ENCODE results near the gene NOPCHAP1.

The NOPCHAP1 gene

DNA sequence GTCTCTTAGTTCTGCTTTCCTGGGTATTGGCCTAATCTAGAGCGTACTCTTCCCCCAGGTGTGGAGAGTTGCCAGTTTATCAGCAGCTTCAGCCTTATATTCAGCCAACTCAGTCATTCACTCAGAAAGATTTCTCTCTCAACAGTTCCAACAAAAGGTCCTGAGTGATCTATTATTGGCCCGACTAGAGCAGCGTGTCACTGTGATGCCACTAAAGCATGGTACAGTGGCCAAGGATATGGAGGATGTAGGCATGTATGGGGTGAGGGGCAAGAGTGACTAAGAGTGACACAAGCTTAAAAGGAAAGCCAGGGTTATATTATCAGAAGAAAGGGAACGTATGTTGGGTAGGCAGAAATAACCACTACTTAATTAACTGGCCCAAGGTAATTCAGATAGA lies 4.8 kb downstream of the NOPCHAP1 start:
- no peak for TF ChIP-seq EZH2 (IDR thresholded peaks at IDR 0.05; ENCODE audit: borderline replicate concordance, low read length)
- TF ChIP-seq, protein P1, sequence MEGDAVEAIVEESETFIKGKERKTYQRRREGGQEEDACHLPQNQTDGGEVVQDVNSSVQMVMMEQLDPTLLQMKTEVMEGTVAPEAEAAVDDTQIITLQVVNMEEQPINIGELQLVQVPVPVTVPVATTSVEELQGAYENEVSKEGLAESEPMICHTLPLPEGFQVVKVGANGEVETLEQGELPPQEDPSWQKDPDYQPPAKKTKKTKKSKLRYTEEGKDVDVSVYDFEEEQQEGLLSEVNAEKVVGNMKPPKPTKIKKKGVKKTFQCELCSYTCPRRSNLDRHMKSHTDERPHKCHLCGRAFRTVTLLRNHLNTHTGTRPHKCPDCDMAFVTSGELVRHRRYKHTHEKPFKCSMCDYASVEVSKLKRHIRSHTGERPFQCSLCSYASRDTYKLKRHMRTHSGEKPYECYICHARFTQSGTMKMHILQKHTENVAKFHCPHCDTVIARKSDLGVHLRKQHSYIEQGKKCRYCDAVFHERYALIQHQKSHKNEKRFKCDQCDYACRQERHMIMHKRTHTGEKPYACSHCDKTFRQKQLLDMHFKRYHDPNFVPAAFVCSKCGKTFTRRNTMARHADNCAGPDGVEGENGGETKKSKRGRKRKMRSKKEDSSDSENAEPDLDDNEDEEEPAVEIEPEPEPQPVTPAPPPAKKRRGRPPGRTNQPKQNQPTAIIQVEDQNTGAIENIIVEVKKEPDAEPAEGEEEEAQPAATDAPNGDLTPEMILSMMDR (IDR thresholded peaks at IDR 0.05; ENCODE audit: low read length), result no peak
- Histone ChIP-seq H3K79me2 (ENCODE audit: insufficient read depth, low read length) (peaks cover 14% of the 10 kb centered on the region), H3K27me3 (ENCODE audit: insufficient read depth, low read length) (no peaks in the 10 kb centered on the region), H4K20me1 (ENCODE audit: insufficient read depth, low read length) (no peaks in the 10 kb centered on the region), H3K9ac (ENCODE audit: low read length) (no peak overlapping the region), H3K36me3 (ENCODE audit: insufficient read depth, low read length) (peaks cover 62% of the 10 kb centered on the region), H3F3A (ENCODE audit: insufficient read depth, low read length) (no peaks in the 10 kb centered on the region), H3K27ac (ENCODE audit: low read depth, low read length, poor library complexity, severe bottlenecking) (no peak overlapping the region), H3K9me2 (ENCODE audit: low read depth, low read length) (no peaks in the 10 kb centered on the region), H3K4me1 (ENCODE audit: insufficient read depth, low read length, severe bottlenecking) (peaks cover 16% of the 10 kb centered on the region), H3K9me3 (ENCODE audit: low read length) (no peaks in the 10 kb centered on the region), H3K4me3 (ENCODE audit: low read depth, low read length, poor library complexity, severe bottlenecking) (no peak overlapping the region), H3K4me2 (ENCODE audit: low read length) (no peak overlapping the region), H2AFZ (ENCODE audit: low read length) (no peak overlapping the region)

DNA sequence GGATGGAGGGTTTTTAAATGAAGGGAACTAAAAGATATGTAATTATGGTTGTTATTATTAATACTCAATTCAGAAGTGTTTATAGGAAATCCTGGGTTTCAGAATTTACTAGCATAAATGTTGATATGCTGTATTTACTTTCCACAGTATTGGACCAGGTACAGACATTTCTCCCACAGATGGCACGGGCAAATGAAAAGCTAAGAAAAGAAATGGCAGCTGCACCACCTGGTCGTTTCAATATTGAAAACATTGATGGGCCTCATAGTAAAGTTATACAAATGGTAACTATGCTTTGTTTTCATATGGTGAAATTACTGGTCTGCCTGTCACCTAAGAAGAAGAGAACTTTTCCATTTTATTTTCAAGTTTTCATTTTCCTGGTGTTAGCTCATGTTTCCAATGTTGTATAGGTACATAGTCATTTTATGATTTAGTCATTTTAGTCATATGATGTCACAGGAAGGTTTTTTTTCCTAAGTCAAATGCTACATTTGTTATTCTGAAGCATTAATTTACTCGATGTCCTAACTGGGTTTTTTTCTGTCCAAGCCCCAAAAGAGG lies 5.5 kb downstream of the NOPCHAP1 start:
- no peak overlapping the region for H3K9ac ChIP-seq (ENCODE audit: low read length)
- no peaks in the 10 kb centered on the region for H3K27me3 ChIP-seq (ENCODE audit: insufficient read depth, low read length)
- no peaks in the 10 kb centered on the region for H3F3A ChIP-seq (ENCODE audit: insufficient read depth, low read length)
- no peak overlapping the region for H3K4me3 ChIP-seq (ENCODE audit: low read depth, low read length, poor library complexity, severe bottlenecking)
- H3K4me2 ChIP-seq (ENCODE audit: low read length), result no peak overlapping the region
- no peaks in the 10 kb centered on the region for H4K20me1 ChIP-seq (ENCODE audit: insufficient read depth, low read length)
- H3K4me1 ChIP-seq (ENCODE audit: insufficient read depth, low read length, severe bottlenecking), result peaks cover 16% of the 10 kb centered on the region
- no peak for TF ChIP-seq EZH2 (IDR thresholded peaks at IDR 0.05; ENCODE audit: borderline replicate concordance, low read length)
- TF ChIP-seq, protein P1 (IDR thresholded peaks at IDR 0.05; ENCODE audit: low read length), result no peak
- peaks cover 67% of the 10 kb centered on the region for H3K36me3 ChIP-seq (ENCODE audit: insufficient read depth, low read length)
- H2AFZ ChIP-seq (ENCODE audit: low read length), result no peak overlapping the region
- no peaks in the 10 kb centered on the region for H3K9me2 ChIP-seq (ENCODE audit: low read depth, low read length)
- peaks cover 13% of the 10 kb centered on the region for H3K79me2 ChIP-seq (ENCODE audit: insufficient read depth, low read length)
- no peak overlapping the region for H3K27ac ChIP-seq (ENCODE audit: low read depth, low read length, poor library complexity, severe bottlenecking)
- H3K9me3 ChIP-seq (ENCODE audit: low read length), result no peaks in the 10 kb centered on the region

DNA sequence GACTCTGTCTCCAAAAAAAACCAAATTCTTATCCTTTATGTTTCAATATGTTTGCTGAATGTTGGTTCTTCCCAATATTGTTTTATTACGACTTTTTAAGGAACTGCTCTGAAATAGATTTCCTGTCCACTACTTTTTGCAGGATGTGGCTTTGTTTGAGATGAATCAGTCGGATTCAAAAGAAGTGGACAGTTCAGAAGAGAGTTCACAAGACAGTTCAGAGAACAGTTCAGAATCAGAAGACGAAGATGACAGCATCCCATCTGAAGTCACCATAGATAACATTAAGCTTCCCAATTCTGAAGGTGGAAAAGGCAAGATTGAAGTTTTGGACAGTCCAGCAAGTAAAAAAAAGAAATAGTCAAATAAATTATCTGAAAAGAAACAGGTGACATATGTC lies 8.2 kb downstream of the NOPCHAP1 start:
- TF ChIP-seq EZH2 (IDR thresholded peaks at IDR 0.05; ENCODE audit: borderline replicate concordance, low read length), result no peak
- TF ChIP-seq, protein P1 (IDR thresholded peaks at IDR 0.05; ENCODE audit: low read length), result no peak
- Histone ChIP-seq H4K20me1 (ENCODE audit: insufficient read depth, low read length) (no peaks in the 10 kb centered on the region), H3K4me1 (ENCODE audit: insufficient read depth, low read length, severe bottlenecking) (peaks cover 9% of the 10 kb centered on the region), H2AFZ (ENCODE audit: low read length) (no peak overlapping the region), H3K9ac (ENCODE audit: low read length) (no peak overlapping the region), H3K9me3 (ENCODE audit: low read length) (no peaks in the 10 kb centered on the region), H3K9me2 (ENCODE audit: low read depth, low read length) (no peaks in the 10 kb centered on the region), H3K4me2 (ENCODE audit: low read length) (no peak overlapping the region), H3K4me3 (ENCODE audit: low read depth, low read length, poor library complexity, severe bottlenecking) (no peak overlapping the region), H3F3A (ENCODE audit: insufficient read depth, low read length) (no peaks in the 10 kb centered on the region), H3K79me2 (ENCODE audit: insufficient read depth, low read length) (0 out of 2 replicates have a peak, but pooled peaks cover 4% of the 10 kb centered on the region), H3K27me3 (ENCODE audit: insufficient read depth, low read length) (no peaks in the 10 kb centered on the region), H3K27ac (ENCODE audit: low read depth, low read length, poor library complexity, severe bottlenecking) (no peak overlapping the region), H3K36me3 (ENCODE audit: insufficient read depth, low read length) (peaks cover 80% of the 10 kb centered on the region)
